Muscle layer of colon (tissue), 2 donors: ENCODE data around the gene ZNF532.

Experiments used
- H3K27ac ChIP-seq: one replicate; pipeline ENCODE4 v1.7.0; 2013; ENCODE audit warnings: low read depth, mild to moderate bottlenecking, low read length, moderate library complexity
- H3K27me3 ChIP-seq, 2 donors: one replicate each; pipeline ENCODE4 v1.7.0; 2013; ENCODE audit warnings: low read length in 2 of 2, mild to moderate bottlenecking in 2 of 2; ENCODE audit not compliant: insufficient read depth in 2 of 2, control insufficient read depth in 1 of 2
- H3K36me3 ChIP-seq: one replicate; pipeline ENCODE4 v1.7.0; 2013; ENCODE audit warnings: mild to moderate bottlenecking, low read length; ENCODE audit not compliant: insufficient read depth
- H3K4me1 ChIP-seq: one replicate; pipeline ENCODE4 v1.7.0; 2013; ENCODE audit warnings: mild to moderate bottlenecking, low read length; ENCODE audit not compliant: insufficient read depth
- H3K4me3 ChIP-seq, 2 donors: one replicate each; pipeline ENCODE4 v1.7.0; 2013; ENCODE audit warnings: low read length in 2 of 2, low read depth in 1 of 2, mild to moderate bottlenecking in 1 of 2, moderate library complexity in 1 of 2
- H3K9ac ChIP-seq: one replicate; pipeline ENCODE4 v1.7.0; 2013; ENCODE audit warnings: low read length
- H3K9me3 ChIP-seq: one replicate; pipeline ENCODE4 v1.7.0; 2013; ENCODE audit warnings: mild to moderate bottlenecking, low read length
- donor health status: abdominal sarcoma.
- donor health status: Adenocarcinoma of cecum.

ZNF532 gene

GRCh38 chr18:58831606-58832005 is 33.1 kb upstream of the ZNF532 start:
- no peak overlapping the region for H3K9ac ChIP-seq
- H3K4me3 ChIP-seq, result no peak overlapping the region
- H3K27ac ChIP-seq, result no peak overlapping the region
- no peaks in the 10 kb centered on the region for H3K4me1 ChIP-seq
- no peaks in the 10 kb centered on the region for H3K27me3 ChIP-seq
- no peaks in the 10 kb centered on the region for H3K9me3 ChIP-seq
- H3K36me3 ChIP-seq, result no peaks in the 10 kb centered on the region

GRCh38 chr18:58838165-58838860 is 26.4 kb upstream of the ZNF532 start:
- Histone ChIP-seq H3K36me3 (no peaks in the 10 kb centered on the region), H3K9me3 (no peaks in the 10 kb centered on the region), H3K27me3 (no peaks in the 10 kb centered on the region), H3K4me1 (no peaks in the 10 kb centered on the region), H3K27ac (no peak overlapping the region), H3K4me3 (no peak overlapping the region), H3K9ac (no peak overlapping the region)

GRCh38 chr18:58838946-58839345 is 25.7 kb upstream of the ZNF532 start:
- Histone ChIP-seq H3K9ac (no peak overlapping the region), H3K27me3 (no peaks in the 10 kb centered on the region), H3K27ac (no peak overlapping the region), H3K4me3 (no peak overlapping the region), H3K4me1 (no peaks in the 10 kb centered on the region), H3K9me3 (no peaks in the 10 kb centered on the region), H3K36me3 (no peaks in the 10 kb centered on the region)

GRCh38 chr18:58842978-58843687 is 21.5 kb upstream of the ZNF532 start:
- Histone ChIP-seq H3K4me3 (no peak overlapping the region), H3K36me3 (no peaks in the 10 kb centered on the region), H3K27me3 (no peaks in the 10 kb centered on the region), H3K9ac (no peak overlapping the region), H3K27ac (no peak overlapping the region), H3K4me1 (no peaks in the 10 kb centered on the region), H3K9me3 (no peaks in the 10 kb centered on the region)

GRCh38 chr18:58843688-58844035 is 21.0 kb upstream of the ZNF532 start:
- H3K4me3 ChIP-seq, result no peak overlapping the region
- no peak overlapping the region for H3K27ac ChIP-seq
- no peaks in the 10 kb centered on the region for H3K27me3 ChIP-seq
- H3K4me1 ChIP-seq, result no peaks in the 10 kb centered on the region
- no peak overlapping the region for H3K9ac ChIP-seq
- no peaks in the 10 kb centered on the region for H3K9me3 ChIP-seq
- H3K36me3 ChIP-seq, result no peaks in the 10 kb centered on the region

GRCh38 chr18:58844871-58845270 is 19.8 kb upstream of the ZNF532 start:
- no peak overlapping the region for H3K27ac ChIP-seq
- H3K9ac ChIP-seq, result no peak overlapping the region
- no peaks in the 10 kb centered on the region for H3K9me3 ChIP-seq
- H3K27me3 ChIP-seq, result no peaks in the 10 kb centered on the region
- no peaks in the 10 kb centered on the region for H3K36me3 ChIP-seq
- H3K4me3 ChIP-seq, result no peak overlapping the region
- H3K4me1 ChIP-seq, result no peaks in the 10 kb centered on the region

- no peaks in the 10 kb centered on the region for H3K9me3 ChIP-seq
- H3K9ac ChIP-seq, result no peak overlapping the region
- no peak overlapping the region for H3K4me3 ChIP-seq
- H3K36me3 ChIP-seq, result no peaks in the 10 kb centered on the region
- no peaks in the 10 kb centered on the region for H3K4me1 ChIP-seq
- no peaks in the 10 kb centered on the region for H3K27me3 ChIP-seq
- H3K27ac ChIP-seq, result no peak overlapping the region
Observed at GRCh38 chr18:58845928-58846724, 18.6 kb upstream of the ZNF532 start.

- H3K4me3 ChIP-seq, result no peak overlapping the region
- H3K27me3 ChIP-seq, result no peaks in the 10 kb centered on the region
- H3K36me3 ChIP-seq, result no peaks in the 10 kb centered on the region
- H3K9ac ChIP-seq, result no peak overlapping the region
- no peak overlapping the region for H3K27ac ChIP-seq
- H3K9me3 ChIP-seq, result no peaks in the 10 kb centered on the region
- no peaks in the 10 kb centered on the region for H3K4me1 ChIP-seq
Observed at GRCh38 chr18:58847383-58848071, 17.1 kb upstream of the ZNF532 start.

- no peak overlapping the region for H3K9ac ChIP-seq
- no peaks in the 10 kb centered on the region for H3K36me3 ChIP-seq
- no peaks in the 10 kb centered on the region for H3K27me3 ChIP-seq
- H3K4me3 ChIP-seq, result no peak overlapping the region
- H3K4me1 ChIP-seq, result no peaks in the 10 kb centered on the region
- H3K27ac ChIP-seq, result no peak overlapping the region
- H3K9me3 ChIP-seq, result no peaks in the 10 kb centered on the region
Observed at GRCh38 chr18:58848685-58849084, 16.0 kb upstream of the ZNF532 start.

GRCh38 chr18:58850786-58851469 is 13.7 kb upstream of the ZNF532 start:
- Histone ChIP-seq H3K27me3 (no peaks in the 10 kb centered on the region), H3K9me3 (no peaks in the 10 kb centered on the region), H3K4me3 (no peak overlapping the region), H3K9ac (no peak overlapping the region), H3K27ac (no peak overlapping the region), H3K4me1 (no peaks in the 10 kb centered on the region), H3K36me3 (no peaks in the 10 kb centered on the region)

GRCh38 chr18:58851856-58852255 is 12.8 kb upstream of the ZNF532 start:
- Histone ChIP-seq H3K9me3 (no peaks in the 10 kb centered on the region), H3K27ac (no peak overlapping the region), H3K9ac (no peak overlapping the region), H3K4me3 (no peak overlapping the region), H3K36me3 (no peaks in the 10 kb centered on the region), H3K27me3 (no peaks in the 10 kb centered on the region), H3K4me1 (no peaks in the 10 kb centered on the region)
